Measurements from ENCODE around the gene ZNF266.

Gene ZNF266

GRCh38 chr19:9445037-9445436 is 9.7 kb upstream of the ZNF266 start:
- no peak for TF ChIP-seq HDGF (IDR thresholded peaks at IDR 0.05; ENCODE audit: borderline replicate concordance)
- TF ChIP-seq L3MBTL2 (conservative IDR thresholded peaks at IDR 0.05), result no peak
- TF ChIP-seq CTBP1 (IDR thresholded peaks at IDR 0.05; ENCODE audit: borderline replicate concordance), result no peak
- TF ChIP-seq FOXK2 (IDR thresholded peaks at IDR 0.05), result no peak
- no peak for TF ChIP-seq SP1 (IDR thresholded peaks at IDR 0.05)
- TF ChIP-seq NFRKB (IDR thresholded peaks at IDR 0.05), result no peak
- no peak for TF ChIP-seq PKNOX1 (IDR thresholded peaks at IDR 0.05)
- no peak for TF ChIP-seq FOXM1 (IDR thresholded peaks at IDR 0.05; ENCODE audit: borderline replicate concordance)
- TF ChIP-seq TARDBP (IDR thresholded peaks at IDR 0.05), result no peak
- no peak for TF ChIP-seq SUZ12 (IDR thresholded peaks at IDR 0.05)
- TF ChIP-seq BHLHE40 (IDR thresholded peaks at IDR 0.05; ENCODE audit: borderline replicate concordance), result no peak
- TF ChIP-seq ELF4 (IDR thresholded peaks at IDR 0.05), result no peak
- no peak for TF ChIP-seq FOXA1 (IDR thresholded peaks at IDR 0.05)
- no peak for TF ChIP-seq LEF1 (IDR thresholded peaks at IDR 0.05; ENCODE audit: borderline replicate concordance)
- TF ChIP-seq ZNF384 (IDR thresholded peaks at IDR 0.05), result no peak
- no peak for TF ChIP-seq ARNT (IDR thresholded peaks at IDR 0.05)
- DNase-seq (ENCODE audit: extremely low spot score), result no peak
- POLR2A ChIA-PET, result no interaction called here
- CTCF ChIA-PET, result no interaction called here

GRCh38 chr19:9436358-9436757 is 985 bp upstream of the ZNF266 start:
- DNase-seq (ENCODE audit: extremely low spot score), result no peak
- ChIA-PET CTCF (no interaction called here), POLR2A (no interaction called here)
- no peak for TF ChIP-seq NFRKB (IDR thresholded peaks at IDR 0.05)
- TF ChIP-seq ARNT (IDR thresholded peaks at IDR 0.05), result no peak
- no peak for TF ChIP-seq L3MBTL2 (conservative IDR thresholded peaks at IDR 0.05)
- TF ChIP-seq SP1 (IDR thresholded peaks at IDR 0.05), result no peak
- no peak for TF ChIP-seq TARDBP (IDR thresholded peaks at IDR 0.05)
- TF ChIP-seq BHLHE40 (IDR thresholded peaks at IDR 0.05; ENCODE audit: borderline replicate concordance), result no peak
- TF ChIP-seq FOXK2 (IDR thresholded peaks at IDR 0.05), result no peak

GRCh38 chr19:9431475-9431874 is 3.9 kb downstream of the ZNF266 start:
- ChIA-PET CTCF (no interaction called here), POLR2A (no interaction called here)
- no peak for TF ChIP-seq L3MBTL2 (conservative IDR thresholded peaks at IDR 0.05)
- TF ChIP-seq BHLHE40 (IDR thresholded peaks at IDR 0.05; ENCODE audit: borderline replicate concordance), result no peak
- no peak for TF ChIP-seq SP1 (IDR thresholded peaks at IDR 0.05)
- no peak for TF ChIP-seq FOXM1 (IDR thresholded peaks at IDR 0.05; ENCODE audit: borderline replicate concordance)
- no peak for DNase-seq (ENCODE audit: extremely low spot score)

DNA sequence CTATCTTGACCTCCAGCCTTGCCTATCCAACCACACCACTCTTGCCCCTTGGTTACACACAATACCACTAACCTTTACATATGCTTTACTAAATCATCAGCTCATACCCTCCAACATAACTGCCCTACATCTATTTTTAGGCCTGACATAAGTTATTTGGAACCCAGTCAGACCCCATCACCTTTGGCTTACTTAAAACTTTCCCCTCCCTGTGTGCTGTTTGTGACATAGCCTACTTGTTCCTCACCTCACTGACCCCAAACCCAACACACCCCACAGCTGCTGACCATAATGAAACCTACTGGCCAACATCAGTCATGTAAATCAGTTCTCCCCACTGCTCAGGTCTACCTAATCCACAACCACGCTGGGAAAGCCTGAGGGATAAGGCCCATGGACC is 4.9 kb downstream of the ZNF266 start:
- TF ChIP-seq FOXA1 (IDR thresholded peaks at IDR 0.05) (no peak), SUZ12 (IDR thresholded peaks at IDR 0.05) (no peak), HDGF (IDR thresholded peaks at IDR 0.05; ENCODE audit: borderline replicate concordance) (no peak), L3MBTL2 (conservative IDR thresholded peaks at IDR 0.05) (no peak), PKNOX1 (IDR thresholded peaks at IDR 0.05) (no peak), ARNT (IDR thresholded peaks at IDR 0.05) (no peak), TARDBP (IDR thresholded peaks at IDR 0.05) (no peak), ZNF384 (IDR thresholded peaks at IDR 0.05) (no peak), FOXK2 (IDR thresholded peaks at IDR 0.05) (no peak)
- ChIA-PET POLR2A (no interaction called here), CTCF (no interaction called here)
- DNase-seq (ENCODE audit: extremely low spot score), result no peak

DNA sequence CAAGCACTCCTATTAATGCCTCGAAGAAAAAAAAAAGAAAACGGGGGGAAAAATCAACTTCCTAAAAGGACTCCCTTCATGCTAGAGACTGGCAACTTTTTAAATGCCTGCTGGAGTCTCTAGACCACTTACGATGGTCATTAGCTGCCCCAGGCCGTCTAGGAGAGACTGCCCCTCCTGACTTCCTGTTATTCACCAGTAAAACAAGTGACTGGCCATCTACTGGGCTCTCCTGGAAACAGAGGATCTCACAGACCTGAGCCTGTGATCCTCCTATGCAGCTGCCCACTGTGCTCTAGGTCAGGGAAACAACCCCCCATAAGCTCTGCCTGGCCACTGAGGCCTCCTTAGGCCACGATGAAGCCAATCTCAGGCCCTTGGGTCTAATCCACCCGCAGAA is 7.4 kb downstream of the ZNF266 start:
- TF ChIP-seq ARNT (IDR thresholded peaks at IDR 0.05) (no peak), SP1 (IDR thresholded peaks at IDR 0.05) (no peak), FOXA1 (IDR thresholded peaks at IDR 0.05) (no peak), ELF4 (IDR thresholded peaks at IDR 0.05) (no peak), LEF1 (IDR thresholded peaks at IDR 0.05; ENCODE audit: borderline replicate concordance) (no peak), NFRKB (IDR thresholded peaks at IDR 0.05) (no peak), HDGF (IDR thresholded peaks at IDR 0.05; ENCODE audit: borderline replicate concordance) (no peak), SUZ12 (IDR thresholded peaks at IDR 0.05) (no peak), TARDBP (IDR thresholded peaks at IDR 0.05) (no peak), L3MBTL2 (conservative IDR thresholded peaks at IDR 0.05) (no peak), PKNOX1 (IDR thresholded peaks at IDR 0.05) (no peak), BHLHE40 (IDR thresholded peaks at IDR 0.05; ENCODE audit: borderline replicate concordance) (no peak), FOXK2 (IDR thresholded peaks at IDR 0.05) (no peak), CTBP1 (IDR thresholded peaks at IDR 0.05; ENCODE audit: borderline replicate concordance) (no peak), FOXM1 (IDR thresholded peaks at IDR 0.05; ENCODE audit: borderline replicate concordance) (no peak)
- CTCF ChIA-PET, result no interaction called here
- DNase-seq (ENCODE audit: extremely low spot score), result no peak
- POLR2A ChIA-PET, result no interaction called here

GRCh38 chr19:9413240-9413954 is 22.0 kb downstream of the ZNF266 start:
- no peak for TF ChIP-seq L3MBTL2 (conservative IDR thresholded peaks at IDR 0.05)

GRCh38 chr19:9407827-9408226 is 27.5 kb downstream of the ZNF266 start:
- ChIA-PET POLR2A (no interaction called here), CTCF (no interaction called here)
- no peak for TF ChIP-seq SUZ12 (IDR thresholded peaks at IDR 0.05)
- no peak for TF ChIP-seq FOXA1 (IDR thresholded peaks at IDR 0.05)
- no peak for TF ChIP-seq ARNT (IDR thresholded peaks at IDR 0.05)
- no peak for TF ChIP-seq FOXK2 (IDR thresholded peaks at IDR 0.05)
- TF ChIP-seq ZNF384 (IDR thresholded peaks at IDR 0.05), result no peak
- TF ChIP-seq TARDBP (IDR thresholded peaks at IDR 0.05), result no peak
- no peak for TF ChIP-seq FOXM1 (IDR thresholded peaks at IDR 0.05; ENCODE audit: borderline replicate concordance)
- no peak for TF ChIP-seq SP1 (IDR thresholded peaks at IDR 0.05)
- TF ChIP-seq L3MBTL2 (conservative IDR thresholded peaks at IDR 0.05), result no peak
- no peak for TF ChIP-seq CTBP1 (IDR thresholded peaks at IDR 0.05; ENCODE audit: borderline replicate concordance)
- TF ChIP-seq ELF4 (IDR thresholded peaks at IDR 0.05), result no peak
- no peak for TF ChIP-seq HDGF (IDR thresholded peaks at IDR 0.05; ENCODE audit: borderline replicate concordance)
- no peak for TF ChIP-seq LEF1 (IDR thresholded peaks at IDR 0.05; ENCODE audit: borderline replicate concordance)
- no peak for TF ChIP-seq PKNOX1 (IDR thresholded peaks at IDR 0.05)
- TF ChIP-seq BHLHE40 (IDR thresholded peaks at IDR 0.05; ENCODE audit: borderline replicate concordance), result no peak
- TF ChIP-seq NFRKB (IDR thresholded peaks at IDR 0.05), result no peak
- no peak for DNase-seq (ENCODE audit: extremely low spot score)

More at GRCh38 chr19:9413240-9413954, 22.0 kb downstream of the ZNF266 start:
- ChIA-PET CTCF (no interaction called here), POLR2A (no interaction called here)
- DNase-seq (ENCODE audit: extremely low spot score), result no peak
